LNCaP clone FGC (cell line): ENCODE data around the gene THBD.
A peak's percentile ranks its signal among the peaks of the same experiment; 100 is the strongest.

Experiments used
- DNase-seq: peaks from one replicate; pipeline ENCODE4 v3.0.0-alpha.2; 2011; ENCODE audit warnings: low read depth
- H3K4me3 ChIP-seq: 2 replicates; pipeline ENCODE4 v1.5.1; 2011; ENCODE audit warnings: mild to moderate bottlenecking, low read depth, low read length, control low read depth
- TF ChIP-seq, protein P1 (sequence below): IDR thresholded peaks from 2 replicates; pipeline ENCODE4 v1.5.1; 2012; ENCODE audit warnings: mild to moderate bottlenecking; ENCODE audit not compliant: control insufficient read depth, insufficient read depth; ENCODE audit errors: extremely low read depth

The THBD gene

DNA sequence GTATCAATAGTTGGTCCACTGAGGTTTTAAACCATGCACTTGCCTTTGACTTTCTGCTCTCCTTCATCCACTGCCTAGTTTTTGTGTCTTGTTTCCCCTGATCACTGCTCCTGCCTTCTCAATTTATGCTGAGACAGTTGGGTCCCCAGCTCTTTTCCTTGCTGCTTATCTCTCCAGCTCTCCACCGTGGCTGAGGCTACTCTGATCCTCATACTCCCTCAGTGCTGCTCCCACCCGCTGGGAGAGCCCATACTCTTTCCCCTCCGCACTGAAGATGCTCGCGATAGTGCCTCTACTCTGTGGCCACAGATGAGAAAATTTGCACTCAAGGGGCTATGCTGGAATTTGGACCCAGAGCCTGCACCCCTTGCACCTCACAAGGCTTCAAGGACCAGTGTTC lies 3.4 kb upstream of the THBD start:
- DNase-seq: no peak
- no peak overlapping the region for H3K4me3 ChIP-seq
- TF ChIP-seq, protein P1, sequence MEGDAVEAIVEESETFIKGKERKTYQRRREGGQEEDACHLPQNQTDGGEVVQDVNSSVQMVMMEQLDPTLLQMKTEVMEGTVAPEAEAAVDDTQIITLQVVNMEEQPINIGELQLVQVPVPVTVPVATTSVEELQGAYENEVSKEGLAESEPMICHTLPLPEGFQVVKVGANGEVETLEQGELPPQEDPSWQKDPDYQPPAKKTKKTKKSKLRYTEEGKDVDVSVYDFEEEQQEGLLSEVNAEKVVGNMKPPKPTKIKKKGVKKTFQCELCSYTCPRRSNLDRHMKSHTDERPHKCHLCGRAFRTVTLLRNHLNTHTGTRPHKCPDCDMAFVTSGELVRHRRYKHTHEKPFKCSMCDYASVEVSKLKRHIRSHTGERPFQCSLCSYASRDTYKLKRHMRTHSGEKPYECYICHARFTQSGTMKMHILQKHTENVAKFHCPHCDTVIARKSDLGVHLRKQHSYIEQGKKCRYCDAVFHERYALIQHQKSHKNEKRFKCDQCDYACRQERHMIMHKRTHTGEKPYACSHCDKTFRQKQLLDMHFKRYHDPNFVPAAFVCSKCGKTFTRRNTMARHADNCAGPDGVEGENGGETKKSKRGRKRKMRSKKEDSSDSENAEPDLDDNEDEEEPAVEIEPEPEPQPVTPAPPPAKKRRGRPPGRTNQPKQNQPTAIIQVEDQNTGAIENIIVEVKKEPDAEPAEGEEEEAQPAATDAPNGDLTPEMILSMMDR: no peak

DNA sequence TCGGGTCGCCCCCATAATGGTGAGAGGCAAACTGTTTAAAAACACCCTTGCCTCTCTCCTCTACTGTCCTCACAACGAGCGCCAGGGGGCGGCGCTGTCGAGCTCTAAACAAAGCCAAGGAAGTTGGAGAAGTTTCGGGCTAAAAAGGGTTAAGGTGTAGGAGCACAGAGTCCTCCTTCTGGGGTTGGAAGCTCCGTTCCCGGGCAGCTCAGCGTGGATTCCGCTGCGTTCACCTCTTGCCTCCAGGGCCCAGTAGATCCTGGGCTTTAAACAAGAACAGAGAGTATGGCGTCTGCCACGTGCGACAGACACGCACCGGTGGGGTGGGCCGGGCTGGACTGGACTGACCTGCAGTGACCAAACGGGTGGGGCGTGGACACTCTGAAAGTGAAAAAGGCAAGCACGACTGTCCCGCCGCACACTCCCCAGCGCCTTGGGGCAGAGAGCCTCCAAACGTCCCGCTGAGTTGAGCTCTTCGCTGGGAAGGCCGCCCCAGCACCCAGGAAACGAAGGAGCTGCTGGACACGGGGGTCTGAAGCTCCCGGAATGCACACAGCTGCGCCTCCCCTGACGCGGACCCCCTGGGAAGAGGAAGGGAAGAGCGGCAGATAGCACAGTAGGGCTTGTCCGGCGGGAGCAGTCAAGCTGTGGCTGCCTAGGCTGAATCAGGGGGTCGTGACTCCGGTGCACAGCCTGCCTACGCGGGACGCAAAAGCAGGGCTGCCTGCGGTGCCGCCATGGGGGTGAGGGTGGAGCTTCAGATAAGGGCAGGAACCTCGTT lies 1.6 kb upstream of the THBD start:
- peak; percentile 14 for DNase-seq
- TF ChIP-seq, protein P1: peak; percentile 33; the same call in 1 of the 2 replicates
- no peak overlapping the region for H3K4me3 ChIP-seq

DNA sequence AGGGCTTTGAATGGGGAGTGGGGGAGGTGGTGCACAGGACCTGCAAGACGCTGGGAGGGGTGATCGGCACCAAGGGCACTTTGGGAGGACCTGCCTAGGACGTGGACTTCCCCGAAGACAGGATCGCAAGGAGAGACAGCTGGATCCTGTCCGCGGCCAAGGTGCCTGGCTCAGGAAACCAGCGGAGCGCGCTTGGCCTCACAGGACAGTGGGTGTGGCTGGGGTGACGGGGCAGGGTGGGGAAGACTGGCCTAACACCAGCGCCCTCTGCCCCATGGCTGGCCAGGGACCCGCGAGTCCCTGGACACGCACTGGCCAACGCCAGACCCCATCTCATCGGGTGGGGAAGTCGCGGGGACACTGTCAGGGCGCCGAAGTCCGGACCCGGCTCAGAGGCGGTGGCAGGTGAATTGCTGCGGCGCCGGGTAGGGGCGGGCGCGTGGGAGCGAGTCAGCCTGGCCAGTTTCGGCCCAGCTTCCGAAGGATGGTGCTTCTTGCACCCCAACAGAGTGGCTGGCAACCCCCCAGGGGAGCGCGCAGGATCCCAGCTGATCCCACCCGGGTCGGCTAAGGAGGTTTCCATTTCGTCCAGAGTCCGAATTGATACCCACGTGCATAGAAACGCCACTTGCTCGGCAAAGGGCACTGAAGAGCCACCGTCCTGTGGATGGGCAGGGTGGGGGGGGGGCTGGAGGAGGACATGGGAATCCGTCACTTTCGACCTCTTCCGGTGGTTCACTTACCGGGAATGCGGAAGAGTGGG lies 785 bp upstream of the THBD start:
- H3K4me3 ChIP-seq: no peak overlapping the region
- TF ChIP-seq, protein P1: no peak
- no peak for DNase-seq

DNA sequence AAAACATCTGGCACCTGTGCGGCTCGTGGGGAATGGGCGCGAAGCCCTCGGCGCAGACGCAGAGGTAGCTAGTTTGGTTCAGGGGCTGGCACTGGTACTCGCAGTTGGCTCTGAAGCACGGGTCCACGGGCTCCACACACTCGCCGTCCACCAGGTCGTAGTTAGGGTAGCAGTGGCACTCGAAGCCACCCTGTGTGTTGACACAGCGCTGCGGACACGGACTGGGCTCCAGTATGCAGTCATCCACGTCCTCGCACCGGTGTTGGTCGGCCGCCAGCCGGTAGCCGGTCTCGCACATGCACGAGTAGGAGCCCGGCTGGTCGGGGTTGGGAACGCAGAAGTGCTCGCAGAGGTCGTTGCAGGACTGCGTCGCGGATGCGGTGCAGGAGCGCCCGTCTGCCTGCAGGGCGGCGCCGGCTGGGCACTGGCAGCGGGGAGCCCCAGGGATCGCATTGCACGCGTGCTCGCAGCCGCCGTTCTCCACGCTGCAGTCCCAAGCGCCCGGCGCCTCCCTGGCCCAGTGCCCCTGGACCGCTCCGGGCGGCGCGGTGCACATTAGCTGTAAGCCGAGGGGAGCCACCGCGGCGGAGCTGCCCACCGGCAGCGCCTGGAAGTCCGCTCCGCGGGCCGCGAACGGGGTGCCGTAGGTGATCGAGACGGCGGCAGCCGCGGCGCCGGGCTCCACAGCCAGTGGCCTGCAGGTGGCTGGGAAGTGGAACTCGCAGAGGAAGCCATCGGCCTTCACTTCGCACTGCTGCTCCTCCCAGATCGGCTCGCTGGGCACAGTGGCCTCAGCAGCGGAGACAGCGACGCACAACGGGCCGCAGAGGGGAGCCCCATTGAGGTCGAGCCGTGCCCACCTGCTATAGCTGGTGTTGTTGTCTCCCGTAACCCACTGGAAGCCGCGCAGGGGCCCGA lies 930 bp downstream of the THBD start:
- no peak for DNase-seq
- TF ChIP-seq, protein P1: peak; percentile 72
- H3K4me3 ChIP-seq: no peak overlapping the region; the same call in 1 of the 2 replicates

DNA sequence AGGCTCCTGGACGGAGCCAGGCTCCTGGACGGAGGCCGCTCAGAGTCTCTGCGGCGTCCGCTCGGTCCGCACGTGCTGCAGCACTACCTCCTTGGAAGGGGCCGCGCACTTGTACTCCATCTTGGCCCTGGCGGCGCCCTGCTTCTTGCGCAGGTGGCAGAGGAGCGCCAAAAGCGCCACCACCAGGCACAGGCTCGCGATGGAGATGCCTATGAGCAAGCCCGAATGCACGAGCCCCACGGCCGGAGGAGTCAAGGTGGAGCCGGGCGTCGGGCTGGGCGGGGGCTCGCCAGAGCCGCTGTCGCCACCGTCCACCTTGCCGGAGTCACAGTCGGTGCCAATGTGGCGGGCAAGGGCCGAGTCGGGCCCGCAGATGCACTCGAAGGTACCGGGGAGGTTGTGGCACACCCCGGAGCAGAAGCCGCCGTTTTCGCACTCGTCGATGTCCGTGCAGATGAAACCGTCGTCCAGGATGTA lies 1.7 kb downstream of the THBD start:
- no peak overlapping the region for H3K4me3 ChIP-seq
- no peak for DNase-seq
- TF ChIP-seq, protein P1: peak; percentile 19; the same call in 1 of the 2 replicates

DNA sequence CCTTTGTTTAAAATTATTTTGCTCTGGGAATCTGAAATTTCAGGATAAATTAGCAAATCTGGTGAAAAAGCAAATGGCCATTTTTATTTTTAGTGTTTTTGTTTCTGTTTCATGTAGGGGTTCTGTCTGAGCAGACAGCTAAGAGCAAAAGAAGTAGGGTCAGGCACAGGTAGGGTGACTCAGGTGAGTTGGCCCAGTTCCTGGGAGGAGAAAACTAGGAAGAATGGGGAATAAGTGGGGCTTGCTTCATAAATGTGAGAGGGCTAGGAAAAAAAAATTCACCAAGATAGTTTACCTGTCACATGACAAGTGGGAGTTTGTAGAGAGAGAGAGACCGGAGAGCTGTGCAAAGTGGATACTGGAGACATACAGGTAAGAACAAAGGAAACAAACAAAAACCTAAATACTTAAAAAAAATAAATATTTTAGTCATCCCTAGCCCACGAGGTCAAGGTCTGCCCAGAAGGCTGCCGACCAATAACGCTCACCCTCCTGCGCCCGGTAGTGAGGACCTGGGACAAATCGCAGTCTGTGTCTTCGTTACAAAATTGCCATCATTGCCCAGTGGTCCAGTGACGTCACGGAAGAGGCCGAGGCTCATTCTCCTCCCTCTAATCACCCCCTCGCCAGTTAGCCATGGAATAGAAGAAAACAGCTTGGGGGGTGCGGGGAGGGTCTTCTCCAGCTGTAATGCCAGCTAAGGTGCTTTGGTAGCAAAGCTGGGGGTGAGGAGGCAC lies 2.3 kb downstream of the THBD start:
- no peak for DNase-seq
- TF ChIP-seq, protein P1: no peak
- no peak overlapping the region for H3K4me3 ChIP-seq
